Suprapubic skin (tissue), 4 donors: Measurements from ENCODE around the gene PHRF1. TPM values are rescaled to one million over a fixed set of nuclear protein-coding genes. Genes with fewer than 3 reads are reported as not detected.

ENCODE experiments used
- DNase-seq, 2 donors: peaks; one replicate each; pipeline ENCODE4 v3.0.0-alpha.2; 2019; ENCODE audit warnings: low spot score in 2 of 2
- H3K27ac ChIP-seq: fragments of 200-600 bp; sonication (generic); one replicate; pipeline ENCODE4 v1.5.1; 2019
- H3K27me3 ChIP-seq: fragments of 200-600 bp; sonication (generic); one replicate; pipeline ENCODE4 v1.5.1; 2019
- H3K36me3 ChIP-seq: fragments of 200-600 bp; sonication (generic); one replicate; pipeline ENCODE4 v1.5.1; 2019
- H3K4me1 ChIP-seq: fragments of 200-600 bp; sonication (generic); one replicate; pipeline ENCODE4 v1.5.1; 2019
- H3K4me3 ChIP-seq: fragments of 200-600 bp; sonication (generic); one replicate; pipeline ENCODE4 v1.5.1; 2019; ENCODE audit warnings: mild to moderate bottlenecking
- H3K9me3 ChIP-seq: fragments of 200-600 bp; sonication (generic); one replicate; pipeline ENCODE4 v1.5.1; 2019
- CTCF ChIP-seq, 2 donors: fragments of 200-600 bp in 1 of 2; fragments of 450-650 bp in 1 of 2; sonication (generic) in 1 of 2; IDR thresholded peaks; one replicate each; pipeline ENCODE4 v1.5.1; 2016 to 2019; ENCODE audit warnings: antibody characterized with exemption in 2 of 2, mild to moderate bottlenecking in 1 of 2, moderate library complexity in 1 of 2
- EP300 ChIP-seq: sonication (generic); formaldehyde crosslinking; IDR thresholded peaks from one replicate; pipeline ENCODE4 v1.6.1; 2017; ENCODE audit warnings: antibody characterized with exemption
- POLR2A ChIP-seq, 2 donors: fragments of 450-650 bp; IDR thresholded peaks; one replicate each; pipeline ENCODE4 v1.6.1; 2017; ENCODE audit warnings: antibody characterized with exemption in 2 of 2, mild to moderate bottlenecking in 2 of 2, moderate library complexity in 2 of 2
- POLR2AphosphoS5 ChIP-seq, 3 donors: sonication (generic); formaldehyde crosslinking; IDR thresholded peaks; one replicate each; pipeline ENCODE4 v1.6.1; 2017; ENCODE audit warnings: antibody characterized with exemption in 3 of 3
- WGBS: methylation state at CpG from one replicate; pipeline ENCODE4 v1.1.5; 2018; 5-methylcytosine and 5-hydroxymethylcytosine counted together
- total RNA-seq, 4 donors: library from RNA; depleted of rRNA; stranded (reverse); fragments of >200 nt; gene quantifications; one replicate each; pipeline ENCODE4 v1.1.0, GENCODE V29; 2016

The PHRF1 gene
- total RNA-seq, 4 donors from 2014 or later = 27.9 to 55.6 (median 42.0) TPM

GRCh38 chr11:578276-579035 is 2.2 kb downstream of the PHRF1 start:
- Histone ChIP-seq H3K27me3 (no peaks in the 10 kb centered on the region), H3K4me1 (peaks cover 56% of the 10 kb centered on the region), H3K27ac (no peak overlapping the region), H3K4me3 (peak overlapping the region; percentile 95), H3K36me3 (peaks cover 20% of the 10 kb centered on the region), H3K9me3 (no peaks in the 10 kb centered on the region)
- WGBS = 65% methylated on average over 14 of the region's 21 CpGs
- TF ChIP-seq POLR2AphosphoS5 (IDR thresholded peaks at IDR 0.05) (no peak), CTCF (IDR thresholded peaks at IDR 0.05) (no peak), POLR2A (IDR thresholded peaks at IDR 0.05) (no peak), EP300 (no peak)
- no peak for DNase-seq

GRCh38 chr11:579830-580601 is 3.7 kb downstream of the PHRF1 start:
- no peaks in the 10 kb centered on the region for H3K9me3 ChIP-seq
- no peak overlapping the region for H3K27ac ChIP-seq
- no peak for DNase-seq
- 84% methylated on average over 17 of the region's 20 CpGs for WGBS
- no peak for TF ChIP-seq POLR2AphosphoS5 (IDR thresholded peaks at IDR 0.05)
- no peak for TF ChIP-seq CTCF (IDR thresholded peaks at IDR 0.05)
- TF ChIP-seq POLR2A (IDR thresholded peaks at IDR 0.05) = no peak
- TF ChIP-seq EP300 = no peak
- H3K4me1 ChIP-seq = peaks cover 43% of the 10 kb centered on the region
- peaks cover 34% of the 10 kb centered on the region for H3K36me3 ChIP-seq
- H3K4me3 ChIP-seq = no peak overlapping the region
- no peaks in the 10 kb centered on the region for H3K27me3 ChIP-seq

- no peaks in the 10 kb centered on the region for H3K27me3 ChIP-seq
- H3K4me1 ChIP-seq = peaks cover 37% of the 10 kb centered on the region
- WGBS = 79% methylated on average over 8 of the region's 14 CpGs
- DNase-seq = no peak
- TF ChIP-seq POLR2AphosphoS5 (IDR thresholded peaks at IDR 0.05) = no peak
- TF ChIP-seq POLR2A (IDR thresholded peaks at IDR 0.05) = no peak
- TF ChIP-seq CTCF (IDR thresholded peaks at IDR 0.05) = no peak
- no peak for TF ChIP-seq EP300
- no peak overlapping the region for H3K27ac ChIP-seq
- no peak overlapping the region for H3K4me3 ChIP-seq
- H3K36me3 ChIP-seq = peaks cover 41% of the 10 kb centered on the region
- H3K9me3 ChIP-seq = no peaks in the 10 kb centered on the region
These were observed 5.1 kb downstream of the PHRF1 start for GRCh38 chr11:581342-581741.

GRCh38 chr11:581752-582151 is 5.5 kb downstream of the PHRF1 start:
- H3K36me3 ChIP-seq = peaks cover 45% of the 10 kb centered on the region
- DNase-seq = no peak
- no peaks in the 10 kb centered on the region for H3K9me3 ChIP-seq
- no peaks in the 10 kb centered on the region for H3K27me3 ChIP-seq
- peaks cover 37% of the 10 kb centered on the region for H3K4me1 ChIP-seq
- WGBS = 76% methylated on average over 17 of the region's 17 CpGs
- no peak overlapping the region for H3K4me3 ChIP-seq
- TF ChIP-seq POLR2AphosphoS5 (IDR thresholded peaks at IDR 0.05) (no peak), EP300 (no peak)
- no peak overlapping the region for H3K27ac ChIP-seq

GRCh38 chr11:584287-584686 is 8.0 kb downstream of the PHRF1 start:
- Histone ChIP-seq H3K9me3 (no peaks in the 10 kb centered on the region), H3K27ac (no peak overlapping the region), H3K36me3 (peaks cover 70% of the 10 kb centered on the region), H3K27me3 (no peaks in the 10 kb centered on the region), H3K4me1 (peaks cover 14% of the 10 kb centered on the region), H3K4me3 (no peak overlapping the region)
- 99% methylated on average over 5 of the region's 10 CpGs for WGBS
- TF ChIP-seq POLR2A (IDR thresholded peaks at IDR 0.05) = no peak
- TF ChIP-seq CTCF (IDR thresholded peaks at IDR 0.05) = no peak
- TF ChIP-seq POLR2AphosphoS5 (IDR thresholded peaks at IDR 0.05) = no peak
- TF ChIP-seq EP300 = no peak
- DNase-seq = no peak
